GM19025 (cell line): ENCODE data around the gene CAPZB.

ENCODE experiments used
- ATAC-seq: cut with Tn5 transposase; IDR thresholded peaks from one replicate; pipeline ENCODE4 v1.9.1; 2021; ENCODE audit warnings: mild to moderate bottlenecking, low read depth, moderate library complexity; ENCODE audit not compliant: unreplicated experiment

The CAPZB gene

DNA sequence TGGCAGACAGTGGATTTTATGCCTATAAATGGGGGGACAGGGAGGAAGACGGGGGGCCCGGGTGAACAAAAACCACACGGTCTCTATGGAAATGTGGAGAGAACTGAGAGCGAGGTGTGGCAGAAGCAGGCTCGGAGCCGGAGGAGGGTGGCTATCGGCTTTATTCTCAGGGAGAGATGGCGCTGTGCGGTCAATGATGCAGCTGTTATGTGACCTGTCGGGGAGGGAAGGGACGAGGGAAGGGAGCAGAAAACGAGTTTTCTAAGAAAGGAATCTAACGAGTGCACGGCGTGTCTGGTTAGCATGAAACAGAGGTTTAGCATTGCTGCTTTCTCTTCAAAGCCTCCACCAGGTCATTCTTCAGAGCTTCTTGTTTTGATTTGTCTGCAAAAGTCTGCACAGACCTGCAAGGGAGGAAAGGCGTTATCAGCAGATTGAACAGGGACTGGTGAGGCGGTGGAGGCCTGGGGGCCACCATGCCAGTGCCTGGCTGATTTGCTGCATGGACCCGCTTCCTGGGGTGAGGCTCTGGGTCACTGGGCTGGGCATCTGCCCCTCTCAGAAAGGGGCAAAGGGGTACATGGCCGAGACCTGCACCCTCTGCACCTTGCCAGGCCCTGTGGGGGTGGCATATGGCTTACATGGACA, 146.0 kb downstream of the CAPZB start:
- no peak for ATAC-seq

DNA sequence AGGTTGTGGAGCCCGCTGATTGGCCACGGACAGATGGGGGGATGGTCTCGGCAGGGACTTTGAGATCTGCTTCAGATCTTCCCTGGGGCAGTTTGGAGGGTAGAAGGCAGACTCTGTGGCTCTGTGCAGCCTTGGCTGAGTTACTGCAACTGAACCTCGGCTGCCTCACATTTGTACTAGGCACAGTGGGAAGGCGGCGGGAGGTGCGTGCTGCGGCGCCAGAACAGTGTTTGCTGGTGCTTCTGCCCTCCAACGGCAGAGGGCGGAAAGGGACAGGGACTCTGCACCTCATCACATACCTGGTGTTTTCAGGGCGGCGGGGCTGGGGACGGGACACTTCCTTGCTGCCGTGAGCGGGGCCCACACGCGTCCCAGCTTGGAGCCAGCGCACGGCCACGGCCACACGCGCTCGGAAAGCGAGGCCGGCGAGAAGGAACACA, 147.0 kb downstream of the CAPZB start:
- no peak for ATAC-seq

DNA sequence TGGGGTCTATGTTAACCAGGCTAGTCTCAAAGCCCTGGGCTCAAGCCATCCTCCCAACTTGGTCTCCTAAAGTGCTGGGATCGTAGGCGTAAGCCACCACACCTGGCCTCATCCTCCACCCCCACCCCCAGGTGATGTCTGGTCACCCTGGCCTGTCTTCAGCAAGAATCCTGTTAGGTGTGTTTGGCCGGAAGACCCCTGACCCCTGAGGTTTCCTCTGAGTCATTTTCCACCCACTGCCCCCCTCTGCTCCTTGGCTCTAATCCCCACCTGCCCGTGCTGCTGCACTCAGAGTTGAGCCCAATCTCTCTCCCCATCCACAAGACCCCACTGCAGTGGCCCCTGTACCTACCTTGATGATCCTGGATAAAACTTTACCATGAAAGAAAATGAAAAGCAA, 148.1 kb downstream of the CAPZB start:
- no peak for ATAC-seq

- no peak for ATAC-seq
These were observed 148.8 kb downstream of the CAPZB start for GRCh38 chr1:19336543-19336942.

- no peak for ATAC-seq
These were observed 151.6 kb downstream of the CAPZB start for GRCh38 chr1:19333587-19334354.

GRCh38 chr1:19332832-19333231, 152.5 kb downstream of the CAPZB start:
- ATAC-seq, result no peak

- no peak for ATAC-seq
These were observed 154.0 kb downstream of the CAPZB start for GRCh38 chr1:19331262-19331878.

DNA sequence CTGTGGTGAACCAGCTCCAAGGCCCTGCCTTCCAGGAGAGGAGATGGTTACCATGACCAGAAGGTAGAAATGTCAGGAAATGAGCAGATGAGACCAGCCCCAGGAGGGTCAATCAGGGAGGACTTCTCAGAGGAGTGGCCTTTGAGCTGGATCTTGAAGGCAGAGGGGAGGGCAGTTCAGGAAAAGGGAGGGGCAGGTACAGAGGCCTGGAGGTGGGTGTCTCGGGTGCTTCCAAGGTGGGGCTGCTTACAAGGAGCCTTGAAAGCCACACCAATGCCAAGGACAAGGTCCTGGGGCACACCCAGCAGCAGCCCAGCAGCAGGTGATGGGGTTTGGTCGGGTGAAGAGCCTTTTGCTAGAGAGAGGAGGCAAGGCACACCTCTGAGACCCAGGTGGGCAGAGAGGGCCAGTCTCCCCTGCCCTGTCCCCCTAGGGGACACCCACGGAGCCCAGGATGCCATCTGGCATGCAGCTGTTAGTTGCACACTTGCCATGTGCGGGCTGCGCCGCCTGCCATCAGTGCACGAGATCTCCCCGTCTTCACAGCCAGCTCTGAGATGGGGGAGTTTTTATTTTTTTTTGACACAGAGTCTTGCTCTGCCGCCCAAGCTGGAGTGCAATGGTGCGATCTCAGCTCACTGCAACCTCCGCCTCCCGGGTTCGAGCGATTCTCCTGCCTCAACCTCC, 154.7 kb downstream of the CAPZB start:
- no peak for ATAC-seq

DNA sequence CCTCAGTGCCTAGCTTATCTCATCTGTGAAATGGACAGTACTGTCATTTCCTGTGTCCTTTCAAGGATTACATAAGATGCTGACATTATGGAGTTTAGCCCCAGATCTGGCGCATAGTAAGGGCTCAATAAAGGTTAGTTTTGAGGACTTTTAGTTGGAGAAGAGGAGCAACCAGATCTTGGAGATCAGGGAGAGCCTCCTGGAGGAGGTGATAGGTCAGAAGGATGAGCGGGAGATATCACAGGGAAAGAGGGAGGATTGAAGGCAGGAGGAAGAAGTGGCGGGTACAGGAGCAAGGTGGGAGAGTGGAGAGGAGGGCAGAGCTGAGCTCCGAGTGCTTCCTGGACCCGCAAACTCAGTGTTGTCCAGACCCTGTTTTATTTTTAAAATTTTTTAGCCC, 155.7 kb downstream of the CAPZB start:
- no peak for ATAC-seq

- no peak for ATAC-seq
These were observed 156.2 kb downstream of the CAPZB start for GRCh38 chr1:19329188-19329587.

- no peak for ATAC-seq
These were observed 156.9 kb downstream of the CAPZB start for GRCh38 chr1:19328486-19328885.

DNA sequence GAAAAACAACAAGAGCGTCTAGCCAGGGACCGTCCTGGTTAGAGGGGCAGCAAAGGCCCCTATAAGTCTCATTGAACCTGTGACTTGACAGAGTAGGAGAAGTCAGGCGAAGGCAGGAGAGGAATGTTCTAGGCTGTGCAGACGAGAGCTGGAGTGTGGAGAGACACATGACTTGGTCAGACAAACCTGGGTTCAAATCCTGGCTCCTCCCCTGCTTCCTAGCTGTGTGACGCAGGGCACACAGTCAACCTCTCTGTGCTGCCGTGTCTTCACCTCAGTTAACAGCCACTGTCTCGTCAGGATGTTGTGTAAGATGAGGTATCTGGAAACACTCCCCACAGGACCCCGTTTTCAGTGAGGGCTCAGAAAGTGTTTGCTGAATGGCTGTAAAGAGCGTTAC, 157.6 kb downstream of the CAPZB start:
- ATAC-seq, result no peak

GRCh38 chr1:19327301-19327700, 158.0 kb downstream of the CAPZB start:
- ATAC-seq, result no peak

DNA sequence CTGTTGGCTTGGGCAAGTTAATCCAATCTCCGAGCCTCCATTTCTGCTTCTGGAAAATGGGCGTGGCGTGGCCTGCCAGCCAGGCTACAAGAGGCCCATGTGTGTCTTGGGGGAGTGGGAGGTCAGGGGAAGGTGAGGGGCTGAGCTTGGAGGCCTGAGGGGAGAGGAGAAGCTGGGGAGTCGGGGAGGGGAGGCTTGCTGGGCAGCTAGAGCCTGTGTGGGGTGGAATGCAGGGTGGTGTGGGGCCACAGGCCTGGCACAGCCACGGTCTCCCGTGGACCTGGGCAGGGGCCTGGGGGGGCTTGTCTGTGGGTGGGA, 158.6 kb downstream of the CAPZB start:
- ATAC-seq, result no peak

- no peak for ATAC-seq
These were observed 159.2 kb downstream of the CAPZB start for GRCh38 chr1:19325958-19326747.

GRCh38 chr1:19325368-19325957, 159.9 kb downstream of the CAPZB start:
- no peak for ATAC-seq

DNA sequence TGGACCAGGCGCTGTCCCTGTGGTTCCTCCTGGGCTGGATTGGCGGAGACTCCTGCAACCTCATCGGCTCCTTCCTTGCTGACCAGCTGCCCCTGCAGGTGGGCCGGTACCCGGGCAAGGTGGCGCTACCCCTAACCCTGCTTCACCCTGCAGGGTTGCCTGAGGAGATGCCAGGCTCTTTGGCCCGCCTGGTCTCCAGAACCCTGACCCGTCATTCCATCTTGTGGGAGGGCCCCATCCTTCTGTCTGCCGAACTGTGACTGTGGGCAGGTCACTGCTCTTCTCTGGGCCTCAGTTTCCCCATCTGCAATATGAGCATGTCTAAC, 160.7 kb downstream of the CAPZB start:
- no peak for ATAC-seq

DNA sequence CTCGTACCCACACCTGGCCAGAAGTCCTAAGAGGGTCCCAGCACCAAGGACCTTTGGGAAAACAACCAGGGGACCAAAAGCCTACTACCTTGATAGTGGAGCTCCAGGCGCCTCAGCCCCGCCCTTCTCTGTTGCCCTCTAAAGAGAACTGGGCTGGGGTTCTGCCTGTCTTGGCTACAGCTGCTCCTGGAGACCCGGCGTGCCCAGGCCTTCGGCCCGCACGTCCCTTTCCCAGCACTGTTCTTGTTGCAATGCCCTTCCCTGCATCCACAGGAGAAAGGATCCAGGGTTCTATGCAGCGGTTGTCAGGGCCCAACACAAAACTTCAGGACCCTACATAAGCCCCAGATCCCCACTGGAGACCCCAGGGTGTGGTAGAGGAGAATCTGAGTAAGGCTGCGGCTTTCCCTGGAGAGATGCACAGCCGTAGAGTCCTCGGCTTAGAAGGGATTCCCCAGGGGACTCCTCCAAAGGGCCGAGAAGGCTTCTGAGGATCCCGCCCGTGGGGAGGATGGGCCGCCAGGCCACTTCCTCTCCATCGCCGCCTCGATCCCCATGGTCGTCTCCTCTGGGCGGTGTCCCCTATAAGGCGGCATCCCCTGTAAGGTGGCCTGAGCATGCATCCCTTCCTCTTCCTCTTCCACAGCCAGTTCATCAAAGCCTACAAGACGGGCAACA, 161.2 kb downstream of the CAPZB start:
- ATAC-seq, result no peak

- no peak for ATAC-seq
These were observed 162.9 kb downstream of the CAPZB start for GRCh38 chr1:19322481-19322880.

GRCh38 chr1:19321071-19321470, 164.3 kb downstream of the CAPZB start:
- no peak for ATAC-seq
